K562 (cell line): Measurements from ENCODE around the gene ATF3. TPM values are rescaled to one million over a fixed set of nuclear protein-coding genes. Genes with fewer than 3 reads are reported as not detected.

ENCODE experiments used
- ATAC-seq: fragments of 200-7000 bp; cut with Tn5 transposase; 3 replicates; pipeline ENCODE4 v1.9.1; 2020; ENCODE audit warnings: moderate library complexity
- BruUV-seq: library from RNA; stranded (reverse); fragments of 400-500 nt; replicated peaks from 2 replicates; lab custom pipeline; 2021; lab: Mats Ljungman, UMichigan
- CTCF ChIA-PET: fragments of 300-600 bp; formaldehyde crosslinking; extraction: SDS; loops from one replicate; lab custom pipeline; 2021; ENCODE audit warnings: low intra/inter-chr PET ratio; lab: Yijun Ruan, JAX
- POLR2A ChIA-PET: fragments of 300-600, 350-650 bp; sonication (Branson Sonifier 250); formaldehyde crosslinking; extraction: SDS; loops from one replicate; lab custom pipeline; 2021; ENCODE audit warnings: antibody characterized with exemption, inconsistent platforms; lab: Yijun Ruan, JAX
- DNase-seq, 4 experiments: peaks; one replicate each; pipeline versions ENCODE4 v3.0.0 to v3.0.0-alpha.2; 2011 to 2018; ENCODE audit warnings: low spot score in 3 of 4, mixed read lengths in 3 of 4; ENCODE audit errors: extremely low read depth in 1 of 4
- FAIRE-seq: peaks from 2 replicates; lab custom pipeline; 2011; peaks lifted over from hg19 to GRCh38; lab: Jason Lieb, UNC
- H2AFZ ChIP-seq: 2 replicates; pipeline ENCODE4 v1.6.0; 2011; ENCODE audit warnings: low read depth, low read length, control low read depth, inconsistent platforms
- H3K27ac ChIP-seq: fragments of 200-600 bp; 3 replicates; pipeline ENCODE4 v1.8.0; 2011; ENCODE audit warnings: low read depth, mild to moderate bottlenecking, control low read depth, inconsistent platforms, low read length, moderate library complexity, mixed read lengths; ENCODE audit errors: extremely low read depth
- H3K27me3 ChIP-seq, 2 experiments: fragments of 300-600 bp in 1 of 2; 2 replicates in 1 of 2; 3 replicates in 1 of 2; pipeline versions ENCODE4 v1.6.0 to v1.8.0; 2011; ENCODE audit warnings: inconsistent platforms in 2 of 2, low read length in 2 of 2, mild to moderate bottlenecking in 1 of 2, mixed read lengths in 1 of 2, moderate library complexity in 1 of 2; ENCODE audit not compliant: control insufficient read depth in 2 of 2, insufficient read depth in 2 of 2
- H3K36me3 ChIP-seq: fragments of 300-600 bp; 3 replicates; pipeline ENCODE4 v1.8.0; 2011; ENCODE audit warnings: mild to moderate bottlenecking, low read length, inconsistent platforms; ENCODE audit not compliant: control insufficient read depth, insufficient read depth
- H3K4me1 ChIP-seq, 2 experiments: fragments of 200-600 bp in 1 of 2; replicated peaks in 1 of 2; 2 replicates in 1 of 2; 3 replicates in 1 of 2; pipeline versions ENCODE4 v1.5.1 to v1.8.0; 2011; ENCODE audit warnings: inconsistent platforms in 2 of 2, low read length in 2 of 2, mild to moderate bottlenecking in 1 of 2, mixed read lengths in 1 of 2, moderate library complexity in 1 of 2; ENCODE audit not compliant: control insufficient read depth in 2 of 2, insufficient read depth in 2 of 2
- H3K4me2 ChIP-seq: 2 replicates; pipeline ENCODE4 v1.6.1; 2011; ENCODE audit warnings: low read length, control low read depth, inconsistent platforms, mixed read lengths; ENCODE audit not compliant: insufficient read depth
- H3K4me3 ChIP-seq: fragments of 200-600 bp; sonication (generic), shearing (Covaris generic); 2 replicates; pipeline ENCODE4 v1.5.1; 2016; ENCODE audit warnings: control low read depth, inconsistent platforms
- H3K79me2 ChIP-seq: fragments of 200-600 bp; 3 replicates; pipeline ENCODE4 v1.8.0; 2011; ENCODE audit warnings: low read length, inconsistent platforms; ENCODE audit not compliant: control insufficient read depth, insufficient read depth
- H3K9ac ChIP-seq, 2 experiments: 2 replicates each; pipeline versions ENCODE4 v1.6.0 to v1.6.1; 2011; ENCODE audit warnings: low read depth in 2 of 2, low read length in 2 of 2, control low read depth in 1 of 2, inconsistent platforms in 1 of 2, mild to moderate bottlenecking in 1 of 2, mixed read lengths in 1 of 2; ENCODE audit not compliant: insufficient read depth in 1 of 2
- H3K9me1 ChIP-seq: one replicate; pipeline ENCODE4 v1.6.0; 2011; ENCODE audit warnings: inconsistent platforms, mild to moderate bottlenecking, low read length, moderate library complexity; ENCODE audit not compliant: control insufficient read depth, insufficient read depth
- H3K9me3 ChIP-seq: replicated peaks from 2 replicates; pipeline ENCODE4 v1.5.1; 2011; ENCODE audit warnings: low read depth, low read length, inconsistent platforms; ENCODE audit not compliant: control insufficient read depth, insufficient read depth
- H4K20me1 ChIP-seq: replicated peaks from 2 replicates; pipeline ENCODE4 v1.6.1; 2011; ENCODE audit warnings: low read length, inconsistent platforms, mixed read lengths; ENCODE audit not compliant: control insufficient read depth, insufficient read depth
- ATF3 ChIP-seq, 2 experiments: fragments of 450-650 bp in 1 of 2; sonication (generic) in 1 of 2; formaldehyde crosslinking in 1 of 2; IDR thresholded peaks in 1 of 2; conservative IDR thresholded peaks in 1 of 2; 2 replicates each; pipeline versions ENCODE4 v1.6.1 to v1.8.1; 2016 to 2023; ENCODE audit warnings: mild to moderate bottlenecking in 2 of 2, moderate library complexity in 2 of 2, inconsistent platforms in 1 of 2, missing genetic modification reagents in 1 of 2
- CCNT2 ChIP-seq: IDR thresholded peaks from 2 replicates; pipeline ENCODE4 v1.6.1; 2011; ENCODE audit warnings: borderline replicate concordance, low read depth, mild to moderate bottlenecking, moderate library complexity, mixed read lengths, low read length; ENCODE audit not compliant: insufficient read length; ENCODE audit errors: extremely low read depth
- HDAC1 ChIP-seq, 2 experiments: fragments of 450-650 bp; IDR thresholded peaks; 2 replicates each; pipeline ENCODE4 v1.6.1; 2016 to 2017; ENCODE audit warnings: inconsistent platforms in 1 of 2, mild to moderate bottlenecking in 1 of 2, moderate library complexity in 1 of 2
- HSF4 ChIP-seq: fragments of 250-450 bp; sonication (Bioruptor Pico); IDR thresholded peaks from 2 replicates; pipeline ENCODE4 v2.1.2; 2022; ENCODE audit warnings: mild to moderate bottlenecking, moderate library complexity, borderline replicate concordance
- STAG1 ChIP-seq: sonication (generic); formaldehyde crosslinking; IDR thresholded peaks from 2 replicates; pipeline ENCODE4 v1.5.0; 2020; ENCODE audit warnings: missing genetic modification reagents, borderline replicate concordance
- ZNF212 ChIP-seq: fragments of 450-650 bp; formaldehyde crosslinking; IDR thresholded peaks from 2 replicates; pipeline ENCODE4 v1.4.0; 2020; ENCODE audit warnings: mild to moderate bottlenecking
- WGBS: fragments of 100-300 bp; shearing (Covaris generic); methylation state at CpG from one replicate; pipeline ENCODE4 v1.1.6; 2016; ENCODE audit warnings: low coverage, mixed read lengths; ENCODE audit not compliant: insufficient coverage; ENCODE audit errors: missing lambda C conversion rate; 5-methylcytosine and 5-hydroxymethylcytosine counted together
- in situ Hi-C: fragments of 300-500 bp; cut with MboI; formaldehyde crosslinking; loops from 4 replicates; pipeline ENCODE4 v1.15.0; 2018; ENCODE audit warnings: inconsistent platforms, mixed read lengths
- intact Hi-C: fragments of 100-400 bp; cut with micrococcal nuclease; formaldehyde crosslinking; loops from 2 replicates; pipeline ENCODE4 v1.14.2; 2022
- polyA plus RNA-seq, 8 experiments: library from polyadenylated mRNA; depleted of rRNA in 4 of 8; stranded (reverse) in 5 of 8; unstranded in 3 of 8; fragments of >200 nt; fragmentation: Nextera tagmentation in 2 of 8; fragmentation: Illumina TruSeq in 1 of 8; extraction: Ambion mirVana in 2 of 8; extraction: Trizol in 1 of 8; gene quantifications; 2 replicates each; pipeline versions ENCODE4 v1.2.1 to v1.2.3, GENCODE V29; 2011 to 2014; ENCODE audit warnings: inconsistent platforms in 1 of 8, missing spikeins in 1 of 8
- total RNA-seq, 7 experiments: library from RNA; depleted of rRNA in 6 of 7; stranded (reverse); fragments of >200 nt in 6 of 7; fragmentation: Illumina TruSeq in 2 of 7; extraction: Trizol in 2 of 7; gene quantifications; 2 replicates each; pipeline versions ENCODE4 v1.2.1 to v1.2.3, GENCODE V29; 2011 to 2021; ENCODE audit warnings: low replicate concordance in 1 of 7
- TF ChIP-seq, protein P1 (sequence below): fragments of 450-650 bp; IDR thresholded peaks from 2 replicates; pipeline ENCODE4 v1.6.1; 2016; ENCODE audit warnings: borderline replicate concordance
- TF ChIP-seq, protein P2 (sequence below): fragments of 450-650 bp; IDR thresholded peaks from 2 replicates; pipeline ENCODE4 v1.6.1; 2016

Gene ATF3
- total and polyA plus RNA-seq, 9 of the 15 experiments (the other 6 are each of a cell fraction or from before 2014, with no cell fraction given): 3.5 to 28.2 (median 19.8) TPM

- TF ChIP-seq HDAC1 (IDR thresholded peaks at IDR 0.05): peak in 1 of 2 experiments; percentile 35; a peak in 1 of 4 replicates
These were observed 569 bp downstream of the ATF3 start (continued) for GRCh38 chr1:212608959-212609700.

DNA sequence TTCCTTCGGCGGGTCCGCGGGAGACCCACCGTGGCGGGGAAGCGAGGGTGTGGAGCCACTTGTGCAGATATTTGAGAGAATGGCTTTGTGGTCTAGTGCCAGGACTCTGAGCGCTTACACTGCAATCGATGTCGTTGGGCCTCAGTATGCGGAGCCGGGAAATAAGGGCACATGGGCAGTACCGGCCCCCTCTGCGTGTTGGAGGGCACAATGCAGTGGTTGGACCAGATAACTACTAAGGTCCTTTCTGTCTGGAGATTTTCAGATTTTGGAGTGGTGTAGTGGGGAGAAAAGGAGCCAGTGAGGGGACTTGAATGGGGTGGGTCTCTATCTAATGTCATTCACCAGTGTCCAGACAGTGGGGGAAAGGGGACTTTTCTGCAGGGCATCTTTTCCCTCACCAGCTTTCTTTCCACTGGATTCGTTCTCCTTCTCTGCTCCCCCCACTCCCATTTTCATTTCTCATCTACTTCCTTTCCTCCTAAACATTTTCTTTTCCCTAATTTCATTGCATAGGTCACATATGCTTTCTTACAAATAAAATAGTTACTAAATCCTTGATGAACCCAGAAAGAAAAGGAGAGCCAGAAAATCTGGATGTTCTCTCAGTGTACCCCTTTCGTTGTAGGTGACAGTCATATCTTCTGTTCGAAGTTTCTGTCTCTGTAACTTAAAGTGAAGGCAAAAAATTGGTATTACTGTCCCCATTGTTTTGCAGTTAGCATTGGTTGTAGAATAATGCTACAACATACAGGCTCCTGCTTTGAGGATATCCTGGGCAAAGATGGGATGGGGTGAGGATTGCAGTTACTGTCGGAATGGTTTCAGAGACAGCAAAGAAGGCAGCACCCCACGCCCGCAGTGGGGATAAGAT lies 1.4 kb downstream of the ATF3 start:
- POLR2A ChIA-PET: interaction anchor here (0.6 to 5.3 kb wide), 12 partner anchors 9 to 375 kb away, joined by 3 to 90 read pairs (median 4); no protein-coding TSS in a partner anchor
- Histone ChIP-seq H2AFZ (peak overlapping the region; percentile 66; the same call in 1 of the 2 replicates), H3K9me3 (no peaks in the 10 kb centered on the region), H3K9me1 (peaks cover 11% of the 10 kb centered on the region), H3K4me2 (peak overlapping the region; percentile 88), H3K36me3 (peaks cover 2% of the 10 kb centered on the region; the same call in 2 of the 3 replicates), H3K27me3 (peaks cover 29% of the 10 kb centered on the region in 2 experiments), H3K4me3 (peak overlapping the region; percentile 78), H4K20me1 (peaks cover 53% of the 10 kb centered on the region), H3K4me1 (peaks cover 33 to 35% of the 10 kb centered on the region in 2 experiments), H3K79me2 (peaks cover 48% of the 10 kb centered on the region), H3K27ac (peak overlapping the region; percentile 87; the same call in 2 of the 3 replicates), H3K9ac (peak overlapping the region; percentile 96 to 98)
- intact Hi-C loops: loop anchor here (2.0 to 5.0 kb wide), 2 partner anchors 51 to 442 kb away; partner anchors contain the start of gene RPS6KC1
- no peak for DNase-seq
- in situ Hi-C loops: no loop called here
- no peak for FAIRE-seq
- ATAC-seq: peak; percentile 0; the same call in 2 of the 3 replicates
- TSS peak; percentile 49 for BruUV-seq
- CTCF ChIA-PET: no interaction called here
- WGBS: 20% methylated on average over 20 of the region's 20 CpGs
- TF ChIP-seq, protein P1, sequence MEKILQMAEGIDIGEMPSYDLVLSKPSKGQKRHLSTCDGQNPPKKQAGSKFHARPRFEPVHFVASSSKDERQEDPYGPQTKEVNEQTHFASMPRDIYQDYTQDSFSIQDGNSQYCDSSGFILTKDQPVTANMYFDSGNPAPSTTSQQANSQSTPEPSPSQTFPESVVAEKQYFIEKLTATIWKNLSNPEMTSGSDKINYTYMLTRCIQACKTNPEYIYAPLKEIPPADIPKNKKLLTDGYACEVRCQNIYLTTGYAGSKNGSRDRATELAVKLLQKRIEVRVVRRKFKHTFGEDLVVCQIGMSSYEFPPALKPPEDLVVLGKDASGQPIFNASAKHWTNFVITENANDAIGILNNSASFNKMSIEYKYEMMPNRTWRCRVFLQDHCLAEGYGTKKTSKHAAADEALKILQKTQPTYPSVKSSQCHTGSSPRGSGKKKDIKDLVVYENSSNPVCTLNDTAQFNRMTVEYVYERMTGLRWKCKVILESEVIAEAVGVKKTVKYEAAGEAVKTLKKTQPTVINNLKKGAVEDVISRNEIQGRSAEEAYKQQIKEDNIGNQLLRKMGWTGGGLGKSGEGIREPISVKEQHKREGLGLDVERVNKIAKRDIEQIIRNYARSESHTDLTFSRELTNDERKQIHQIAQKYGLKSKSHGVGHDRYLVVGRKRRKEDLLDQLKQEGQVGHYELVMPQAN: 0 out of 2 replicates have a peak, but pooled peaks have one; percentile 1
- TF ChIP-seq CCNT2 (peak; percentile 42), ZNF212 (CRISPR knock-in tag) (no peak), ATF3 (IDR thresholded peaks at IDR 0.05) (no peak), ATF3 (CRISPR knock-in tag; conservative IDR thresholded peaks at IDR 0.05) (0 out of 2 replicates have a peak, but pooled peaks have one; percentile 16), HSF4 (CRISPR knock-in tag) (no peak), STAG1 (CRISPR knock-in tag) (0 out of 2 replicates have a peak, but pooled peaks have one; percentile 15)
- TF ChIP-seq, protein P2, sequence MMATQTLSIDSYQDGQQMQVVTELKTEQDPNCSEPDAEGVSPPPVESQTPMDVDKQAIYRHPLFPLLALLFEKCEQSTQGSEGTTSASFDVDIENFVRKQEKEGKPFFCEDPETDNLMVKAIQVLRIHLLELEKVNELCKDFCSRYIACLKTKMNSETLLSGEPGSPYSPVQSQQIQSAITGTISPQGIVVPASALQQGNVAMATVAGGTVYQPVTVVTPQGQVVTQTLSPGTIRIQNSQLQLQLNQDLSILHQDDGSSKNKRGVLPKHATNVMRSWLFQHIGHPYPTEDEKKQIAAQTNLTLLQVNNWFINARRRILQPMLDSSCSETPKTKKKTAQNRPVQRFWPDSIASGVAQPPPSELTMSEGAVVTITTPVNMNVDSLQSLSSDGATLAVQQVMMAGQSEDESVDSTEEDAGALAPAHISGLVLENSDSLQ: no peak
